Suprapubic skin (tissue), 4 donors: Measurements from ENCODE around the gene PRKAG2. TPM values are rescaled to one million over a fixed set of nuclear protein-coding genes. Genes with fewer than 3 reads are reported as not detected.
A peak's percentile ranks its signal among the peaks of the same experiment; 100 is the strongest.

ENCODE experiments used
- DNase-seq, 2 donors: peaks; one replicate each; pipeline ENCODE4 v3.0.0-alpha.2; 2019; ENCODE audit warnings: low spot score in 2 of 2
- H3K27ac ChIP-seq: fragments of 200-600 bp; sonication (generic); one replicate; pipeline ENCODE4 v1.5.1; 2019
- H3K27me3 ChIP-seq: fragments of 200-600 bp; sonication (generic); one replicate; pipeline ENCODE4 v1.5.1; 2019
- H3K36me3 ChIP-seq: fragments of 200-600 bp; sonication (generic); one replicate; pipeline ENCODE4 v1.5.1; 2019
- H3K4me1 ChIP-seq: fragments of 200-600 bp; sonication (generic); one replicate; pipeline ENCODE4 v1.5.1; 2019
- H3K4me3 ChIP-seq: fragments of 200-600 bp; sonication (generic); one replicate; pipeline ENCODE4 v1.5.1; 2019; ENCODE audit warnings: mild to moderate bottlenecking
- H3K9me3 ChIP-seq: fragments of 200-600 bp; sonication (generic); one replicate; pipeline ENCODE4 v1.5.1; 2019
- CTCF ChIP-seq, 2 donors: fragments of 200-600 bp in 1 of 2; fragments of 450-650 bp in 1 of 2; sonication (generic) in 1 of 2; IDR thresholded peaks; one replicate each; pipeline ENCODE4 v1.5.1; 2016 to 2019; ENCODE audit warnings: antibody characterized with exemption in 2 of 2, mild to moderate bottlenecking in 1 of 2, moderate library complexity in 1 of 2
- EP300 ChIP-seq: sonication (generic); formaldehyde crosslinking; IDR thresholded peaks from one replicate; pipeline ENCODE4 v1.6.1; 2017; ENCODE audit warnings: antibody characterized with exemption
- POLR2A ChIP-seq, 2 donors: fragments of 450-650 bp; IDR thresholded peaks; one replicate each; pipeline ENCODE4 v1.6.1; 2017; ENCODE audit warnings: antibody characterized with exemption in 2 of 2, mild to moderate bottlenecking in 2 of 2, moderate library complexity in 2 of 2
- POLR2AphosphoS5 ChIP-seq, 3 donors: sonication (generic); formaldehyde crosslinking; IDR thresholded peaks; one replicate each; pipeline ENCODE4 v1.6.1; 2017; ENCODE audit warnings: antibody characterized with exemption in 3 of 3
- WGBS: methylation state at CpG from one replicate; pipeline ENCODE4 v1.1.5; 2018; 5-methylcytosine and 5-hydroxymethylcytosine counted together
- total RNA-seq, 4 donors: library from RNA; depleted of rRNA; stranded (reverse); fragments of >200 nt; gene quantifications; one replicate each; pipeline ENCODE4 v1.1.0, GENCODE V29; 2016

PRKAG2 gene
- total RNA-seq, 4 donors from 2014 or later, result 16.5 to 40.0 (median 17.3) TPM

- no peak for DNase-seq
- no peaks in the 10 kb centered on the region for H3K27me3 ChIP-seq
- WGBS, result 88% methylated on average over 14 of the region's 14 CpGs
- no peaks in the 10 kb centered on the region for H3K9me3 ChIP-seq
- H3K36me3 ChIP-seq, result peaks cover 11% of the 10 kb centered on the region
- TF ChIP-seq EP300 (no peak), POLR2A (IDR thresholded peaks at IDR 0.05) (no peak), POLR2AphosphoS5 (IDR thresholded peaks at IDR 0.05) (no peak), CTCF (IDR thresholded peaks at IDR 0.05) (no peak)
- no peak overlapping the region for H3K27ac ChIP-seq
- H3K4me3 ChIP-seq, result no peak overlapping the region
- peaks cover 17% of the 10 kb centered on the region for H3K4me1 ChIP-seq
Observed at GRCh38 chr7:151856098-151856497, 20.8 kb downstream of the PRKAG2 start.

DNA sequence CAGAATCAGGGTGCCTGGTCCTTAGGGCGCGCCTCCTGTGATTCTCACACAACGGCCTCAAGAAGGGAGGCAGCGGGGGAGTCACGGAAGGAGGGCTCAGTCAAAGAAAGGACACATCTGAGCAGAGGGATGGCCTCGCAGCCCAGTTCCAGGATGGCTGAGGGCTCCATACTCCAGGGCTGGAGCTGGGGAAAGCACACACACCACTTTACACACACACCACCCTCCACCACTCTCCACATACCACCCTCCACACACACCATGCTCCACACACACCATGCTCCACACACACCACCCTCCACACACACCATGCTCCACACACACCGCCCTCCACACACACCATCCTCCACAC, 22.2 kb downstream of the PRKAG2 start:
- Histone ChIP-seq H3K9me3 (no peaks in the 10 kb centered on the region), H3K4me1 (peaks cover 30% of the 10 kb centered on the region), H3K36me3 (peaks cover 10% of the 10 kb centered on the region), H3K27ac (no peak overlapping the region), H3K4me3 (no peak overlapping the region), H3K27me3 (no peaks in the 10 kb centered on the region)
- TF ChIP-seq EP300, result no peak
- no peak for TF ChIP-seq CTCF (IDR thresholded peaks at IDR 0.05)
- TF ChIP-seq POLR2A (IDR thresholded peaks at IDR 0.05), result no peak
- WGBS, result 85% methylated on average over 6 of the region's 7 CpGs
- no peak for DNase-seq

DNA sequence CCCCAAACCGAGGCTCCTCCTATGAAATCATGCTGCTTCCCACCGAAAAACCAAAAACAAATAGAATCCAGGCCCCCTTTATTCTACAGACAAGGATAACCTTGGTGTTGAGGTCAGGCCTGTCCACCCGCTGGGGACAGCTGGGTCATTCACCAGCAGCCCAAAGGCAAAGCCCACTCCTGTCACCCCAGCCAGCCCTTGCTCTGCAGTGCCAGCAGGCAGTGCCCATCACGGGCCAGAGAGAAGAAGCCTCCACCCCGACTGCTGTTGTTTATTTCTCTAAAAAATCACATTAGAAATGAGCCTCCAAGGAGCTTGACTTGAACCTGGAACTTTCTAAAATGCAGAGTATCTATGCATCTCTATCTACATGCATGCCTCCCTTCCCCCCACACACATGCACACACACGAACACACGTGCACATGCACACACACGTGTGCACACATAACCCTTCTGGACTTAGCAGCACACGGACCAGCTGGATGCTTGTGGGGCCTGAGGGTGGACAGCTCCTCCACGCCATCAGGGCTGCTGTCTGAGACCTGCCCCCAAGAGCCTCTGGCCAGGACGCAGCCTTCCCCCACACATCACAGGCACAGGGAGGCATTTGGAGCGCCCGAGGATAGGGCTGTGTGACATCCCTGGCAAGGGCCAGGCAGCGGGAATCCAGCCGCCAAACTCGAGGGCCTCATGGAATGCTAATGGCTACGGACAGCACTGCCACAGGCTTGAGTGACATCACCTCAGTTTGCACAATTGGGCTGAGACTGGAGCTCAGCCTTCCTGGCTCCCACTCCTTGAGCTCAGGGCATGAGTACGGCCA, 22.8 kb downstream of the PRKAG2 start:
- no peak overlapping the region for H3K4me3 ChIP-seq
- DNase-seq, result peak; percentile 85 to 87
- H3K4me1 ChIP-seq, result peaks cover 30% of the 10 kb centered on the region
- H3K27me3 ChIP-seq, result no peaks in the 10 kb centered on the region
- WGBS, result 76% methylated on average over 9 of the region's 18 CpGs
- no peak overlapping the region for H3K27ac ChIP-seq
- peaks cover 4% of the 10 kb centered on the region for H3K36me3 ChIP-seq
- TF ChIP-seq EP300, result no peak
- no peak for TF ChIP-seq CTCF (IDR thresholded peaks at IDR 0.05)
- no peak for TF ChIP-seq POLR2AphosphoS5 (IDR thresholded peaks at IDR 0.05)
- no peak for TF ChIP-seq POLR2A (IDR thresholded peaks at IDR 0.05)
- H3K9me3 ChIP-seq, result no peaks in the 10 kb centered on the region

GRCh38 chr7:151852486-151853396, 24.2 kb downstream of the PRKAG2 start:
- peak in 1 of 2 donors; percentile 63 for DNase-seq
- peaks cover 30% of the 10 kb centered on the region for H3K4me1 ChIP-seq
- no peak overlapping the region for H3K4me3 ChIP-seq
- no peaks in the 10 kb centered on the region for H3K9me3 ChIP-seq
- H3K27ac ChIP-seq, result no peak overlapping the region
- no peaks in the 10 kb centered on the region for H3K27me3 ChIP-seq
- no peaks in the 10 kb centered on the region for H3K36me3 ChIP-seq
- WGBS, result 95% methylated on average over 14 of the region's 19 CpGs
- TF ChIP-seq POLR2A (IDR thresholded peaks at IDR 0.05) (no peak), POLR2AphosphoS5 (IDR thresholded peaks at IDR 0.05) (no peak), EP300 (no peak), CTCF (IDR thresholded peaks at IDR 0.05) (no peak)

DNA sequence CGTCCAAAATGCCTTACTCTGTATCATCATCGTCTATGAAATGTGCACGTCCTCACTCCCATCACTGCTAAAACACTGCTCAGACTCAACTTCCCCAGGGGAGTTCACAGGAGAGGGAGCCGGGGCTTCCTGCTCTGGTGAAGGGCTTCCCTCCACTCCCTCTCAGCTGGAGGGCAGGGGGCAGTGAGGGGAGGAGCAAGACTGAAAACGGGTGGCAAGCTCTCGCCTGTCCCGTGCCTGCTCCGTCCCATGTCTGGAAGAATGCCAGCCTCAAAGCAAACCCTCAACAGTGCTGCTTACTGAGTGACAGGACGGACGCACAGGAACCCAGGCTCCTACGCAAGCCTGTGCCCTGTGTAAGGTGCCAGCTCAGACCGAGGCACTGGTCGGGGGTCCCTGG, 25.1 kb downstream of the PRKAG2 start:
- Histone ChIP-seq H3K36me3 (no peaks in the 10 kb centered on the region), H3K4me1 (peaks cover 30% of the 10 kb centered on the region), H3K4me3 (peak overlapping the region; percentile 25), H3K27me3 (no peaks in the 10 kb centered on the region), H3K27ac (peak overlapping the region; percentile 76), H3K9me3 (no peaks in the 10 kb centered on the region)
- TF ChIP-seq POLR2AphosphoS5 (IDR thresholded peaks at IDR 0.05) (no peak), POLR2A (IDR thresholded peaks at IDR 0.05) (peak in 1 of 2 donors; percentile 22)
- WGBS, result 17% methylated on average over 11 of the region's 13 CpGs
- DNase-seq, result peak in 1 of 2 donors; percentile 72
